ENCODE data around the gene SS18L1. TPM values are rescaled to one million over a fixed set of nuclear protein-coding genes. Genes with fewer than 3 reads are reported as not detected.

The SS18L1 gene
- total and polyA plus RNA-seq, 2 experiments from 2014 or later, result 6.5 to 32.6 TPM

DNA sequence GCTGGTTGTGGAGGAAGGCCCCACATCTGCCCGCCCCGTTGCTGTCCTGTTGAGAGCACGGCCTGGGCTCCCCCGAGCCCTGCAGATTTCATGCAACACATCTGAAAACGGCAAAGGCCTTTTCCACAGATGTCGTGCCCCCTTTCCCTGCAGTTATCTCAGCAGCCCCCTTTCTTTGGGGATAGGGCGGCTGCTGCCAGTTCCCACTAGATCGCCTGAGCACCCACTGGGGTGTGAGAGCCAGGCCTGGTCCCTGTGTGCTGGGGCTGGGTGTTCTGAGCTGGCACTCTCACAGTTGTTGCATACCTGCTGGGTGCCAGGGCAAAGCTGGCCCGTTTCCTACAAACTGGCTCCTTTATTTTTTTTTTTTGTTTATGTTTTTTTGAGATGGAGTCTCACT is 27.0 kb downstream of the SS18L1 start (continued):
- TF ChIP-seq, protein P1, sequence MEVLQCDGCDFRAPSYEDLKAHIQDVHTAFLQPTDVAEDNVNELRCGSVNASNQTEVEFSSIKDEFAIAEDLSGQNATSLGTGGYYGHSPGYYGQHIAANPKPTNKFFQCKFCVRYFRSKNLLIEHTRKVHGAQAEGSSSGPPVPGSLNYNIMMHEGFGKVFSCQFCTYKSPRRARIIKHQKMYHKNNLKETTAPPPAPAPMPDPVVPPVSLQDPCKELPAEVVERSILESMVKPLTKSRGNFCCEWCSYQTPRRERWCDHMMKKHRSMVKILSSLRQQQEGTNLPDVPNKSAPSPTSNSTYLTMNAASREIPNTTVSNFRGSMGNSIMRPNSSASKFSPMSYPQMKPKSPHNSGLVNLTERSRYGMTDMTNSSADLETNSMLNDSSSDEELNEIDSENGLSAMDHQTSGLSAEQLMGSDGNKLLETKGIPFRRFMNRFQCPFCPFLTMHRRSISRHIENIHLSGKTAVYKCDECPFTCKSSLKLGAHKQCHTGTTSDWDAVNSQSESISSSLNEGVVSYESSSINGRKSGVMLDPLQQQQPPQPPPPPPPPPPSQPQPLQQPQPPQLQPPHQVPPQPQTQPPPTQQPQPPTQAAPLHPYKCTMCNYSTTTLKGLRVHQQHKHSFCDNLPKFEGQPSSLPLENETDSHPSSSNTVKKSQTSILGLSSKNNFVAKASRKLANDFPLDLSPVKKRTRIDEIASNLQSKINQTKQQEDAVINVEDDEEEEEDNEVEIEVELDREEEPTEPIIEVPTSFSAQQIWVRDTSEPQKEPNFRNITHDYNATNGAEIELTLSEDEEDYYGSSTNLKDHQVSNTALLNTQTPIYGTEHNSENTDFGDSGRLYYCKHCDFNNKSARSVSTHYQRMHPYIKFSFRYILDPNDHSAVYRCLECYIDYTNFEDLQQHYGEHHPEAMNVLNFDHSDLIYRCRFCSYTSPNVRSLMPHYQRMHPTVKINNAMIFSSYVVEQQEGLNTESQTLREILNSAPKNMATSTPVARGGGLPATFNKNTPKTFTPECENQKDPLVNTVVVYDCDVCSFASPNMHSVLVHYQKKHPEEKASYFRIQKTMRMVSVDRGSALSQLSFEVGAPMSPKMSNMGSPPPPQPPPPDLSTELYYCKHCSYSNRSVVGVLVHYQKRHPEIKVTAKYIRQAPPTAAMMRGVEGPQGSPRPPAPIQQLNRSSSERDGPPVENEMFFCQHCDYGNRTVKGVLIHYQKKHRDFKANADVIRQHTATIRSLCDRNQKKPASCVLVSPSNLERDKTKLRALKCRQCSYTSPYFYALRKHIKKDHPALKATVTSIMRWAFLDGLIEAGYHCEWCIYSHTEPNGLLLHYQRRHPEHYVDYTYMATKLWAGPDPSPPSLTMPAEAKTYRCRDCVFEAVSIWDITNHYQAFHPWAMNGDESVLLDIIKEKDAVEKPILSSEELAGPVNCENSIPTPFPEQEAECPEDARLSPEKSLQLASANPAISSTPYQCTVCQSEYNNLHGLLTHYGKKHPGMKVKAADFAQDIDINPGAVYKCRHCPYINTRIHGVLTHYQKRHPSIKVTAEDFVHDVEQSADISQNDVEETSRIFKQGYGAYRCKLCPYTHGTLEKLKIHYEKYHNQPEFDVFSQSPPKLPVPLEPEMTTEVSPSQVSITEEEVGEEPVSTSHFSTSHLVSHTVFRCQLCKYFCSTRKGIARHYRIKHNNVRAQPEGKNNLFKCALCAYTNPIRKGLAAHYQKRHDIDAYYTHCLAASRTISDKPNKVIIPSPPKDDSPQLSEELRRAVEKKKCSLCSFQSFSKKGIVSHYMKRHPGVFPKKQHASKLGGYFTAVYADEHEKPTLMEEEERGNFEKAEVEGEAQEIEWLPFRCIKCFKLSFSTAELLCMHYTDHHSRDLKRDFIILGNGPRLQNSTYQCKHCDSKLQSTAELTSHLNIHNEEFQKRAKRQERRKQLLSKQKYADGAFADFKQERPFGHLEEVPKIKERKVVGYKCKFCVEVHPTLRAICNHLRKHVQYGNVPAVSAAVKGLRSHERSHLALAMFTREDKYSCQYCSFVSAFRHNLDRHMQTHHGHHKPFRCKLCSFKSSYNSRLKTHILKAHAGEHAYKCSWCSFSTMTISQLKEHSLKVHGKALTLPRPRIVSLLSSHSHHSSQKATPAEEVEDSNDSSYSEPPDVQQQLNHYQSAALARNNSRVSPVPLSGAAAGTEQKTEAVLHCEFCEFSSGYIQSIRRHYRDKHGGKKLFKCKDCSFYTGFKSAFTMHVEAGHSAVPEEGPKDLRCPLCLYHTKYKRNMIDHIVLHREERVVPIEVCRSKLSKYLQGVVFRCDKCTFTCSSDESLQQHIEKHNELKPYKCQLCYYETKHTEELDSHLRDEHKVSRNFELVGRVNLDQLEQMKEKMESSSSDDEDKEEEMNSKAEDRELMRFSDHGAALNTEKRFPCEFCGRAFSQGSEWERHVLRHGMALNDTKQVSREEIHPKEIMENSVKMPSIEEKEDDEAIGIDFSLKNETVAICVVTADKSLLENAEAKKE (CRISPR knock-in tag; IDR thresholded peaks at IDR 0.05), result no peak
- TF ChIP-seq NANOG (IDR thresholded peaks at IDR 0.05; ENCODE audit: borderline replicate concordance) (no peak), JUNB (IDR thresholded peaks at IDR 0.05; ENCODE audit: unreplicated experiment) (no peak), EZH2phosphoT487 (IDR thresholded peaks at IDR 0.05; ENCODE audit: unreplicated experiment) (no peak), POLR2AphosphoS5 (IDR thresholded peaks at IDR 0.05; ENCODE audit: low read depth) (no peak)
- TF ChIP-seq, protein P2, sequence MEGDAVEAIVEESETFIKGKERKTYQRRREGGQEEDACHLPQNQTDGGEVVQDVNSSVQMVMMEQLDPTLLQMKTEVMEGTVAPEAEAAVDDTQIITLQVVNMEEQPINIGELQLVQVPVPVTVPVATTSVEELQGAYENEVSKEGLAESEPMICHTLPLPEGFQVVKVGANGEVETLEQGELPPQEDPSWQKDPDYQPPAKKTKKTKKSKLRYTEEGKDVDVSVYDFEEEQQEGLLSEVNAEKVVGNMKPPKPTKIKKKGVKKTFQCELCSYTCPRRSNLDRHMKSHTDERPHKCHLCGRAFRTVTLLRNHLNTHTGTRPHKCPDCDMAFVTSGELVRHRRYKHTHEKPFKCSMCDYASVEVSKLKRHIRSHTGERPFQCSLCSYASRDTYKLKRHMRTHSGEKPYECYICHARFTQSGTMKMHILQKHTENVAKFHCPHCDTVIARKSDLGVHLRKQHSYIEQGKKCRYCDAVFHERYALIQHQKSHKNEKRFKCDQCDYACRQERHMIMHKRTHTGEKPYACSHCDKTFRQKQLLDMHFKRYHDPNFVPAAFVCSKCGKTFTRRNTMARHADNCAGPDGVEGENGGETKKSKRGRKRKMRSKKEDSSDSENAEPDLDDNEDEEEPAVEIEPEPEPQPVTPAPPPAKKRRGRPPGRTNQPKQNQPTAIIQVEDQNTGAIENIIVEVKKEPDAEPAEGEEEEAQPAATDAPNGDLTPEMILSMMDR (conservative IDR thresholded peaks at IDR 0.05; ENCODE audit: low read depth in 2 of 2), result no peak

DNA sequence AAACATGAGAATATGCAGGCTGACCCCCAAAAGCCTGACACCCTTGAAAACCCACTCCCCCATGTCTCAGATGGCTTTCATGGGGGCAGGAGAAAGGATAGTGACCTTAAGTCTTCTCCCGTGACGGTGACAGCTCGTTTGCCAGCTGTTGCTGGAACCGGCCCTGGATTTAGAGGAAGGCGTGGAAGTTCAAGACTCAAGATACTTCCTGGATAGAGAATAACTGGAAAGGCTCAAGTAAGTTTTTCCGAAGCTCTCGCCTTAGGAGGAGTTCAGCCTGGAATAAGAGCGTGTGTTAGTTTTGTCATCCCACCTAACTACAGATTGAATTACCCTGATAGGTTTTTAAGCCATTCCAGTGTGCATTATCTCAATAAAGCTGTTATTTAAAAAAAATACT is 27.7 kb downstream of the SS18L1 start:
- no peak overlapping the region for H3K27ac ChIP-seq (ENCODE audit: low read depth)
- H3K4me3 Mint-ChIP-seq, result no peak overlapping the region
- TF ChIP-seq, protein P3, sequence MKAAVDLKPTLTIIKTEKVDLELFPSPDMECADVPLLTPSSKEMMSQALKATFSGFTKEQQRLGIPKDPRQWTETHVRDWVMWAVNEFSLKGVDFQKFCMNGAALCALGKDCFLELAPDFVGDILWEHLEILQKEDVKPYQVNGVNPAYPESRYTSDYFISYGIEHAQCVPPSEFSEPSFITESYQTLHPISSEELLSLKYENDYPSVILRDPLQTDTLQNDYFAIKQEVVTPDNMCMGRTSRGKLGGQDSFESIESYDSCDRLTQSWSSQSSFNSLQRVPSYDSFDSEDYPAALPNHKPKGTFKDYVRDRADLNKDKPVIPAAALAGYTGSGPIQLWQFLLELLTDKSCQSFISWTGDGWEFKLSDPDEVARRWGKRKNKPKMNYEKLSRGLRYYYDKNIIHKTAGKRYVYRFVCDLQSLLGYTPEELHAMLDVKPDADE (IDR thresholded peaks at IDR 0.05), result no peak
- TF ChIP-seq JUNB (IDR thresholded peaks at IDR 0.05; ENCODE audit: unreplicated experiment) (no peak), ZNF331 (CRISPR knock-in tag; IDR thresholded peaks at IDR 0.05; ENCODE audit: low read depth) (no peak), ZNF114 (CRISPR knock-in tag; IDR thresholded peaks at IDR 0.05) (no peak)
- TF ChIP-seq, protein P2 (conservative IDR thresholded peaks at IDR 0.05; ENCODE audit: low read depth in 2 of 2), result no peak

More for the DNA sequence above, 27.7 kb downstream of the SS18L1 start:
- Histone ChIP-seq H4K20me1 (replicated peaks; ENCODE audit: insufficient read depth) (no peaks in the 10 kb centered on the region), H3K36me3 (ENCODE audit: insufficient read depth) (peaks cover 7% of the 10 kb centered on the region; the same call in 1 of the 2 replicates), H3F3A (replicated peaks; ENCODE audit: low read depth) (no peaks in the 10 kb centered on the region), H3K4me1 (ENCODE audit: insufficient read depth) (no peaks in the 10 kb centered on the region), H3K9me2 (ENCODE audit: insufficient read depth) (no peaks in the 10 kb centered on the region), H3K27me3 (ENCODE audit: insufficient read depth) (no peaks in the 10 kb centered on the region), H3K4me2 (no peak overlapping the region), H3K4me3 (no peak overlapping the region), H3K79me2 (replicated peaks; ENCODE audit: insufficient read depth) (no peaks in the 10 kb centered on the region), H2AFZ (no peak overlapping the region)
- ATAC-seq (no peak), DNase-seq (ENCODE audit: low spot score) (no peak)
- no peak overlapping the region for H3K27ac Mint-ChIP-seq
- H3K9me3 Mint-ChIP-seq, result no peaks in the 10 kb centered on the region; the same call in 2 of the 3 replicates
- H3K36me3 Mint-ChIP-seq (ENCODE audit: low read depth), result peaks cover 29% of the 10 kb centered on the region
- no peaks in the 10 kb centered on the region for H3K4me1 Mint-ChIP-seq
- peaks cover 22% of the 10 kb centered on the region for H3K27me3 Mint-ChIP-seq (ENCODE audit: insufficient read depth, low read depth, poor library complexity)
